HCT116 (cell line): ENCODE results near the gene BSND. TPM values are rescaled to one million over a fixed set of nuclear protein-coding genes. Genes with fewer than 3 reads are reported as not detected.
A peak's percentile ranks its signal among the peaks of the same experiment; 100 is the strongest.

ENCODE experiments used
- ATAC-seq: fragments of 200-7000 bp; cut with Tn5 transposase; 2 replicates; pipeline ENCODE4 v1.9.1; 2020; ENCODE audit warnings: mild to moderate bottlenecking, moderate library complexity
- BruUV-seq: library from RNA; stranded (reverse); fragments of 400-500 nt; replicated peaks from 2 replicates; lab custom pipeline; 2021; lab: Mats Ljungman, UMichigan
- CTCF ChIA-PET: fragments of 300-600 bp; sonication (Branson Sonifier 250); formaldehyde crosslinking; loops from one replicate; lab custom pipeline; 2021; ENCODE audit warnings: antibody characterized with exemption; lab: Charles Lee
- POLR2A ChIA-PET: fragments of 300-600, 350-600 bp; sonication (Branson Sonifier 250); formaldehyde crosslinking; loops from one replicate; lab custom pipeline; 2021; ENCODE audit warnings: antibody characterized with exemption; lab: Charles Lee
- RAD21 ChIA-PET, 2 experiments: fragments of 300-600 bp; sonication (Branson Sonifier 250); formaldehyde crosslinking; loops; one replicate each; lab custom pipeline; 2023; ENCODE audit warnings: low total read pairs in 2 of 2; ENCODE audit not compliant: uncharacterized antibody in 2 of 2, unreplicated experiment in 2 of 2, low non-redundant PET in 1 of 2; lab: Charles Lee
- DNase-seq: peaks from one replicate; pipeline ENCODE4 v3.0.0-alpha.2; 2010; ENCODE audit warnings: low read depth, low spot score
- H2AFZ ChIP-seq: fragments of 200-600 bp; shearing (Covaris generic), sonication (generic); 2 replicates; pipeline ENCODE4 v1.6.1; 2017; ENCODE audit warnings: low read depth, mixed run types, mixed read lengths, antibody characterized with exemption, low read length; ENCODE audit not compliant: poor library complexity, severe bottlenecking
- H3K27ac ChIP-seq: 2 replicates; pipeline ENCODE4 v1.5.1; 2012; ENCODE audit warnings: low read depth, low read length
- H3K27me3 ChIP-seq: fragments of 200-600 bp; sonication (generic); 2 replicates; pipeline ENCODE4 v1.6.1; 2016; ENCODE audit warnings: mixed run types, low read length, mixed read lengths; ENCODE audit not compliant: insufficient read depth
- H3K36me3 ChIP-seq, 2 experiments: fragments of 200-500 bp in 1 of 2; fragments of 200-600 bp in 1 of 2; sonication (Bioruptor generic) in 1 of 2; sonication (generic) in 1 of 2; 2 replicates each; pipeline versions ENCODE4 v1.5.1 to v1.6.1; 2014 to 2016; ENCODE audit warnings: low read length in 2 of 2, inconsistent platforms in 1 of 2, mixed read lengths in 1 of 2, mixed run types in 1 of 2; ENCODE audit not compliant: insufficient read depth in 2 of 2, control insufficient read depth in 1 of 2
- H3K4me1 ChIP-seq, 2 experiments: fragments of 200-600 bp in 1 of 2; sonication (generic) in 1 of 2; 2 replicates each; pipeline versions ENCODE4 v1.5.1 to v1.6.1; 2012 to 2017; ENCODE audit warnings: low read length in 2 of 2, inconsistent platforms in 1 of 2, mild to moderate bottlenecking in 1 of 2, mixed read lengths in 1 of 2, mixed run types in 1 of 2, moderate library complexity in 1 of 2; ENCODE audit not compliant: insufficient read depth in 2 of 2, control insufficient read depth in 1 of 2
- H3K4me2 ChIP-seq: fragments of 200-600 bp; sonication (generic); 2 replicates; pipeline ENCODE4 v1.6.1; 2017; ENCODE audit warnings: mixed run types, low read length, mixed read lengths
- H3K4me3 ChIP-seq, 2 experiments: fragments of 200-600 bp in 1 of 2; sonication (generic) in 1 of 2; replicated peaks in 1 of 2; 2 replicates each; pipeline ENCODE4 v1.5.1; 2011 to 2016; ENCODE audit warnings: low read length in 2 of 2, control low read depth in 1 of 2, low read depth in 1 of 2, mild to moderate bottlenecking in 1 of 2, mixed read lengths in 1 of 2, mixed run types in 1 of 2
- H3K79me2 ChIP-seq: fragments of 200-600 bp; sonication (generic); 2 replicates; pipeline ENCODE4 v1.6.1; 2017; ENCODE audit warnings: mild to moderate bottlenecking, mixed run types, low read length, moderate library complexity, mixed read lengths; ENCODE audit not compliant: insufficient read depth
- H3K9ac ChIP-seq: fragments of 200-600 bp; sonication (generic); 2 replicates; pipeline ENCODE4 v1.6.1; 2016; ENCODE audit warnings: low read length, mixed read lengths
- H3K9me2 ChIP-seq: fragments of 200-600 bp; sonication (generic), shearing (Covaris generic); 2 replicates; pipeline ENCODE4 v1.6.1; 2017; ENCODE audit warnings: mixed run types, mild to moderate bottlenecking, moderate library complexity; ENCODE audit not compliant: insufficient read depth
- H3K9me3 ChIP-seq, 2 experiments: fragments of 200-500 bp in 1 of 2; fragments of 200-600 bp in 1 of 2; sonication (Bioruptor generic) in 1 of 2; sonication (generic) in 1 of 2; 2 replicates each; pipeline ENCODE4 v1.6.1; 2014 to 2017; ENCODE audit warnings: low read length in 2 of 2, mixed read lengths in 2 of 2, inconsistent platforms in 1 of 2, low read depth in 1 of 2, mild to moderate bottlenecking in 1 of 2, mixed run types in 1 of 2, moderate library complexity in 1 of 2; ENCODE audit not compliant: control insufficient read depth in 1 of 2, insufficient read depth in 1 of 2
- H4K20me1 ChIP-seq: fragments of 200-600 bp; sonication (generic), shearing (Covaris generic); 2 replicates; pipeline ENCODE4 v1.6.1; 2017; ENCODE audit warnings: mixed run types, mild to moderate bottlenecking, moderate library complexity; ENCODE audit not compliant: insufficient read depth
- CBX3 ChIP-seq: IDR thresholded peaks from 2 replicates; pipeline ENCODE4 v1.6.1; 2012; ENCODE audit warnings: low read depth
- CEBPB ChIP-seq: IDR thresholded peaks from 2 replicates; pipeline ENCODE4 v1.6.1; 2012; ENCODE audit warnings: low read depth
- RAD21 ChIP-seq: IDR thresholded peaks from 2 replicates; pipeline ENCODE4 v1.6.1; 2012; ENCODE audit warnings: low read depth, mild to moderate bottlenecking
- SIN3A ChIP-seq: IDR thresholded peaks from 2 replicates; pipeline ENCODE4 v1.6.1; 2012; ENCODE audit warnings: low read depth
- SP1 ChIP-seq: IDR thresholded peaks from 2 replicates; pipeline ENCODE4 v1.6.1; 2012; ENCODE audit warnings: low read depth
- SRF ChIP-seq: IDR thresholded peaks from 2 replicates; pipeline ENCODE4 v1.6.1; 2012; ENCODE audit warnings: low read depth
- TCF7L2 ChIP-seq: IDR thresholded peaks from 2 replicates; pipeline ENCODE4 v1.7.0; 2011; ENCODE audit warnings: borderline replicate concordance, inconsistent platforms; ENCODE audit not compliant: insufficient read depth, insufficient read length; ENCODE audit errors: extremely low read depth
- ZFX ChIP-seq: fragments of 450-650 bp; IDR thresholded peaks from 2 replicates; pipeline ENCODE4 v1.6.1; 2017
- ZNF274 ChIP-seq: fragments of 200-500 bp; sonication (Bioruptor generic); IDR thresholded peaks from 2 replicates; pipeline ENCODE4 v1.6.1; 2014; ENCODE audit warnings: mild to moderate bottlenecking, low read depth, low read length, inconsistent platforms
- intact Hi-C: fragments of 100-400 bp; cut with micrococcal nuclease; formaldehyde crosslinking; loops from 2 replicates; pipeline ENCODE4 v1.10.0; 2022
- total RNA-seq: library from RNA; stranded (reverse); gene quantifications from one replicate; pipeline ENCODE4 v1.2.1, GENCODE V29; 2021; ENCODE audit not compliant: unreplicated experiment
- TF ChIP-seq, protein P1 (sequence below): IDR thresholded peaks from 2 replicates; pipeline ENCODE4 v1.6.1; 2012

BSND gene
- total RNA-seq, 1 experiment from 2014 or later = not detected

DNA sequence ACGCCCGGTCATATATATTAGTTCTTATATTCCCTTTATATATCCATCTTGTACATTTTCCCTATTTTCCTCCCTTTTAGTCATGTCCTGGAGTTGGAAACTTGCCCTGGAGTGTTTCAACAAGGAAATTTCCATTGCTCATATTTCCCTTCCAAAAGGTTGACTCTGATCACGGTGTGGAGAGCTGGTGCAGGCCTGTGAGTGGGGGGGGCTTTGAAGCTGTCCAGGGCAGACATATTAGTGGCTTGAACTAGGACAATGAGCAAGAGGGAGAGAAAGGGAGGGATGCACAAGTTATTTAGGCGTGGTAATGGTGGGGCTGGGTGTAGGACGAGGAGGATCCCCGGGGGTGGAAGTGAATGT is 48.7 kb upstream of the BSND start:
- no peak for DNase-seq
- Histone ChIP-seq H3K9ac (peak overlapping the region; percentile 30; the same call in 1 of the 2 replicates), H4K20me1 (no peaks in the 10 kb centered on the region), H3K27me3 (no peaks in the 10 kb centered on the region), H3K9me2 (no peaks in the 10 kb centered on the region), H3K4me2 (peak overlapping the region; percentile 59; the same call in 1 of the 2 replicates), H3K4me3 (no peak overlapping the region), H3K79me2 (no peaks in the 10 kb centered on the region), H3K9me3 (no peaks in the 10 kb centered on the region), H3K27ac (no peak overlapping the region; the same call in 1 of the 2 replicates), H3K4me1 (peaks cover 3 to 30% of the 10 kb centered on the region in 2 experiments), H2AFZ (peak overlapping the region; percentile 89), H3K36me3 (no peaks in the 10 kb centered on the region)
- ATAC-seq = peak; percentile 13
- CTCF ChIA-PET = interaction anchor here (0.8 to 4.4 kb wide), 10 partner anchors 9 to 85 kb away, joined by 3 to 85 read pairs (median 8); partner anchors contain the start of gene BSND
- POLR2A ChIA-PET = interaction anchor here (1.0 to 1.1 kb wide), 2 partner anchors 30 to 72 kb away, joined by 3 to 4 read pairs; partner anchors contain the start of gene TMEM61
- TF ChIP-seq ZFX (no peak), ZNF274 (no peak), CEBPB (no peak), SIN3A (no peak), CBX3 (no peak), SRF (no peak), RAD21 (no peak), TCF7L2 (no peak), SP1 (no peak)
- TF ChIP-seq, protein P1, sequence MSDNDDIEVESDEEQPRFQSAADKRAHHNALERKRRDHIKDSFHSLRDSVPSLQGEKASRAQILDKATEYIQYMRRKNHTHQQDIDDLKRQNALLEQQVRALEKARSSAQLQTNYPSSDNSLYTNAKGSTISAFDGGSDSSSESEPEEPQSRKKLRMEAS = no peak
- intact Hi-C loops = loop anchor here (1.0 kb wide), 2 partner anchors 46 to 72 kb away; no protein-coding TSS in a partner anchor
- RAD21 ChIA-PET = interaction anchor here (0.6 to 3.0 kb wide), 9 partner anchors 21 to 91 kb away, joined by 3 to 25 read pairs (median 6); no protein-coding TSS in a partner anchor
- no TSS peak for BruUV-seq
